ENCODE data around the gene IDH1. TPM values are rescaled to one million over a fixed set of nuclear protein-coding genes. Genes with fewer than 3 reads are reported as not detected.

IDH1 gene
- polyA plus RNA-seq, 4 donors: 115 to 297 (median 243) TPM

DNA sequence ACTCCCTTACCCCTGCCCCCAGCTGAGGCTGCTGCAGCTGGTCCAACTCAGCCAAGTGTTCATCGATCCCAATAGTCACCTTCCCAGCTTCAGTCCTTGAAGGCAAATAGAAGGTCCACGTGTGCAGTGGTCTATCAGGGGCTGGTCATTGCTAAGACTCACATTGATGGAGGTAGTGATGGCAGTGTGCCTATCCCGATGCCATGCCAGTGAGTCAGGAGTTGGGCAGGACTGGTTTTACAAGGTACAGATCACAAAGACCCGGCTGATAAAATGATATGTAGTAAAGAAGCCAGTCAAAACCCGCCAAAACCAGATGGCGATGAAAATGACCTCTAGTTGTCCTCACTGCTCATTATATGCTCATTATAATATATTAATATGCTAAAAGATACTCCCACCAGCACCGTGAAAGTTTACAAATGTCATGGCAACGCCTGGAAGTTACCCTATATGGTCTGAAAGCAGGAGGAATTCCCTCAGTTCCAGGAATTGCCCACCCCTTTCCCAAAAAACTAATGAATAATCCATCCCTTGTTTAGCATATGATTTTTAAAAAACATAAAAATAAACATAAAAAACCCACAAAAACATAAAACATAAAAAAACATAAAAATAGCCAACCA is 62.1 kb downstream of the IDH1 start:
- Histone ChIP-seq H3K27me3 (ENCODE audit: control insufficient read depth in 3 of 3, insufficient read depth in 3 of 3, low read length in 3 of 3) (no peaks in the 10 kb centered on the region), H3K4me1 (ENCODE audit: control insufficient read depth in 3 of 3, insufficient read depth in 2 of 3, low read depth in 1 of 3, low read length in 2 of 3) (no peaks in the 10 kb centered on the region), H3K36me3 (ENCODE audit: control insufficient read depth in 3 of 3, insufficient read depth in 2 of 3, low read depth in 1 of 3, low read length in 3 of 3) (no peaks in the 10 kb centered on the region), H3K4me3 (ENCODE audit: low read depth in 1 of 3, low read length in 3 of 3) (no peak overlapping the region), H3K9me3 (ENCODE audit: control insufficient read depth in 2 of 2, insufficient read depth in 1 of 2, low read depth in 1 of 2, low read length in 1 of 2) (no peaks in the 10 kb centered on the region), H3K27ac (ENCODE audit: low read depth in 1 of 3, low read length in 2 of 3) (no peak overlapping the region)
- DNase-seq (peak in 1 of 2 donors; percentile 4), FAIRE-seq (no peak)
- 64 to 85% (median 64%) methylated on average over 8 of the region's 8 CpGs for WGBS, 3 donors

DNA sequence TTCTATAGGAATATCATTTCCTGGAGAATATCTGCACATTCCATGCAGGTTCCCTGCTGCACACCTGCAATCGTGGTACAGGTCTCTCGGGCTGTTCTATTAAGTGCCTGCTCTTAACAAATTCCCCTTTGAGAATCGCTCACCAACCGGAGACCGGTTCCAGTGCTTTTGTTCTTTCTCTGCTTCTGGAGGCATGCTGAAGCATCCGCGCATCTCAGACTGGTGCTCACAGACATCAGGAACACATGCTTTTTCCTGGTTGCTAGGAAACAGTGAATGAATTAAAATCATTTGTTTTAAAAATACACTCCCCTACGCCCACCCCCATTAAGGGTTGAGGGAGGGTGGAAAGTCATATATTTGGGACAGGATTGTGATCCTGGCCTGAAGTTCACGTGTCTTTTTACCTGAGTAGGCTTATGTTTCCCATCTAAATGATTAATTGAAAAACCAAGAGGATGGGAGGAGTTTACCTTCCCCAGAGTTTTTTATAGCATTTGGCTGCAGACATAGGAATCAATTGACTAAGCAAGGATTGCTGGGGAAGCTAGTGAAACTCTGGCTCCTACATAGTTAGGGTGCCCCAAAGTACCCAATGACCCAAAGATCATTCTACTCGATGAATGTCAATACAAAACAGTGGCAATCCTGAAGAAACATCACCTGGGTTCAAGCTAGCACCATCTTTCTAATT is 64.9 kb downstream of the IDH1 start, which contains the start of gene C2orf80:
C2orf80 (minus strand) TSS at position 221 of the 694 bp plus-strand sequence. CDS start 3,044 bp downstream, outside the sequence.
- H3K27ac ChIP-seq (ENCODE audit: low read depth in 1 of 3, low read length in 2 of 3): no peak within 1 kb of the TSS
- WGBS, 3 donors: 76 to 87% (median 80%) methylated on average over 10 of the region's 10 CpGs
- H3K9me3 ChIP-seq (ENCODE audit: control insufficient read depth in 2 of 2, insufficient read depth in 1 of 2, low read depth in 1 of 2, low read length in 1 of 2): no peaks in the 10 kb centered on the region
- no peak for DNase-seq
- no peaks in the 10 kb centered on the region for H3K4me1 ChIP-seq (ENCODE audit: control insufficient read depth in 3 of 3, insufficient read depth in 2 of 3, low read depth in 1 of 3, low read length in 2 of 3)
- no peaks in the 10 kb centered on the region for H3K36me3 ChIP-seq (ENCODE audit: control insufficient read depth in 3 of 3, insufficient read depth in 2 of 3, low read depth in 1 of 3, low read length in 3 of 3)
- no peak for FAIRE-seq
- no peaks in the 10 kb centered on the region for H3K27me3 ChIP-seq (ENCODE audit: control insufficient read depth in 3 of 3, insufficient read depth in 3 of 3, low read length in 3 of 3)
- no peak within 1 kb of the TSS for H3K4me3 ChIP-seq (ENCODE audit: low read depth in 1 of 3, low read length in 3 of 3)

DNA sequence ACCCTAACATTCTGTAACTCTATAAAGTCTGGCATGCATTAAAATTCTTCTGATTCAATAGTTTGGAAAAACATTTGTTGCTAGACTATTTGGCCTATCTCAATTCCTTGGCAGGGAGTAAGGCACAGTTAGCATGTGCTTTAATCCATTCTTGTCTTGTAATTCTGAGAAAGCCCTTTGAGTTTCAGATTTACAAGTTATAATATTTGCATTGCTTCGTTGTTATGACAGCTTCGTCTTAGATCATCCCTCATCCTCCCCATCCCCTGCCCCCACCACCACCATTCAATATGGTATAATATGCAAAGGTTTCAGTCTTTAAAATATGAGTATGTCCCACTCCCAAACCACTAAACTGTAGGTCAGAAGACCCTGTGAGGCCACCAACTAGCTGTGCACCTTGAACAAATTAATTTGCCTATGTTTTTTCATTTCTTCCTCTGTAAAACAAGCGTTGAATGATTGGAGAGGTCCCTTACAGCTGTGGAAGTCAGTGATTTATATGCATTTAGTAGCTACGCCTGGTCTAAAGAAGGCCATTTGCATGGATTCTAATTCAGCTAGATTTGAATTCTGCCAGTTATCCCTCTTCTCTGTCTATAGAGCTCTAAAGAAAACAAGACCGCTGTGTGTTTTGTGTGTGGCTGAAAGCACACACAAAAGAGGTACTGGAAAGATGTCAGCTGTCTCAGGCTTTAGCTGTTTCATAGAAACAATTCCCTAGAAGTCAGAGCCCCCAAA is 65.6 kb downstream of the IDH1 start:
- FAIRE-seq (no peak), DNase-seq (no peak)
- H3K9me3 ChIP-seq (ENCODE audit: control insufficient read depth in 2 of 2, insufficient read depth in 1 of 2, low read depth in 1 of 2, low read length in 1 of 2): no peaks in the 10 kb centered on the region
- no peaks in the 10 kb centered on the region for H3K36me3 ChIP-seq (ENCODE audit: control insufficient read depth in 3 of 3, insufficient read depth in 2 of 3, low read depth in 1 of 3, low read length in 3 of 3)
- no peaks in the 10 kb centered on the region for H3K4me1 ChIP-seq (ENCODE audit: control insufficient read depth in 3 of 3, insufficient read depth in 2 of 3, low read depth in 1 of 3, low read length in 2 of 3)
- no peaks in the 10 kb centered on the region for H3K27me3 ChIP-seq (ENCODE audit: control insufficient read depth in 3 of 3, insufficient read depth in 3 of 3, low read length in 3 of 3)
- no peak overlapping the region for H3K4me3 ChIP-seq (ENCODE audit: low read depth in 1 of 3, low read length in 3 of 3)
- H3K27ac ChIP-seq (ENCODE audit: low read depth in 1 of 3, low read length in 2 of 3): no peak overlapping the region
- WGBS, 3 donors: 70 to 89% (median 78%) methylated on average over 5 of the region's 5 CpGs

DNA sequence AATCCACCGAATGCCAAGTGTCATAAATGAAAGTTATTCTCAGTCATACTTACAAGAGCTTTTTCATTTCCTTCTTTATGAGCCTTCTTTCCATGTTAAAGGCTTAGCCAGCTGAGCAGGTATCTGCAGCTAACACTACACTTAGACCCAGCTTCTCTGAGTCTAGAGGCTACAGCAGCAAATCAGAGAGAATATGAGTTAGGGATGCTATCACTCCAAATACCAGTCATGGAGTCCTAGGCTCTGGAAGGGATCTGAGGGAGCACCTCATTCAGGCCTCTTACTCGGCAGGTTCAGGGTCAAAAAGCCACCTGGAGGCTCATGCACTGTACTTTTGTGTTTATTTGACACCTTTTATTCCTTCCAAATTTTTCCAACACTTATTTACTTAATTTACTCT is 68.0 kb downstream of the IDH1 start:
- FAIRE-seq: no peak
- H3K4me3 ChIP-seq (ENCODE audit: low read depth in 1 of 3, low read length in 3 of 3): no peak overlapping the region
- no peak for DNase-seq
- H3K4me1 ChIP-seq (ENCODE audit: control insufficient read depth in 3 of 3, insufficient read depth in 2 of 3, low read depth in 1 of 3, low read length in 2 of 3): no peaks in the 10 kb centered on the region
- H3K27me3 ChIP-seq (ENCODE audit: control insufficient read depth in 3 of 3, insufficient read depth in 3 of 3, low read length in 3 of 3): peaks cover 0 to 3% (median 0%) of the 10 kb centered on the region in 3 donors
- H3K36me3 ChIP-seq (ENCODE audit: control insufficient read depth in 3 of 3, insufficient read depth in 2 of 3, low read depth in 1 of 3, low read length in 3 of 3): no peaks in the 10 kb centered on the region
- WGBS, 3 donors: 66 to 76% (median 69%) methylated on average over 2 of the region's 2 CpGs
- H3K9me3 ChIP-seq (ENCODE audit: control insufficient read depth in 2 of 2, insufficient read depth in 1 of 2, low read depth in 1 of 2, low read length in 1 of 2): no peaks in the 10 kb centered on the region
- H3K27ac ChIP-seq (ENCODE audit: low read depth in 1 of 3, low read length in 2 of 3): no peak overlapping the region

DNA sequence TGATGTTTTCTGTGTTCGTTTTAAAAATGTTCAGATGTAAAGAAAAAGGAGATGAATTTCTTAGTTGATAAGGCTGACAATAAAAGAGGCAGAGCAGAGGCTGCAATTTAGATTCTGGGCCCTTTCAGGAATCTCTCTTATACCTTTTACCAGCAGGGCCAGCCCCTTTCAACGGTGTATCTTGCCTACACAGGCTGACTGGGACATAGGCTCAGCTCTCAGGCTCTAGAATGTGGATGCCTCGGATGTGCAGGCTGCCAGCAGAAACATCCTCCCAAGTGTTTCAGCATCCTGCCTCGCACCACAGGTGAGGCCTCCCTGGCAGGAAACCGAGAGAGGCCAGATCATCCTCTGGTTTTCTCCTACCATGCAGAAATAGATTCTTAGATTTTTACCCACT is 68.4 kb downstream of the IDH1 start:
- no peaks in the 10 kb centered on the region for H3K4me1 ChIP-seq (ENCODE audit: control insufficient read depth in 3 of 3, insufficient read depth in 2 of 3, low read depth in 1 of 3, low read length in 2 of 3)
- H3K4me3 ChIP-seq (ENCODE audit: low read depth in 1 of 3, low read length in 3 of 3): no peak overlapping the region
- no peaks in the 10 kb centered on the region for H3K36me3 ChIP-seq (ENCODE audit: control insufficient read depth in 3 of 3, insufficient read depth in 2 of 3, low read depth in 1 of 3, low read length in 3 of 3)
- no peak for FAIRE-seq
- no peak for DNase-seq
- no peaks in the 10 kb centered on the region for H3K9me3 ChIP-seq (ENCODE audit: control insufficient read depth in 2 of 2, insufficient read depth in 1 of 2, low read depth in 1 of 2, low read length in 1 of 2)
- WGBS, 3 donors: 59 to 80% (median 61%) methylated on average over 5 of the region's 5 CpGs
- no peak overlapping the region for H3K27ac ChIP-seq (ENCODE audit: low read depth in 1 of 3, low read length in 2 of 3)
- H3K27me3 ChIP-seq (ENCODE audit: control insufficient read depth in 3 of 3, insufficient read depth in 3 of 3, low read length in 3 of 3): peaks cover 0 to 3% (median 0%) of the 10 kb centered on the region in 3 donors

Other genes starting within 250 kb of the IDH1 start
- gene PLEKHM3, start 229.5 kb downstream of the IDH1 start, polyA plus RNA-seq: 10 to 100 TPM in 1 of 4 donors, 1 to 10 TPM in 2, under 1 TPM in 1; 0.89 to 12.1 (median 2.1) TPM
- 1 to 10 TPM in 1 of 4 donors, under 1 TPM in 1, not detected in 2; 0.15 to 2.8 TPM for gene CRYGD, start 130.5 kb downstream of the IDH1 start, polyA plus RNA-seq
- gene CRYGC, start 125.2 kb downstream of the IDH1 start, polyA plus RNA-seq: not detected
- gene CRYGB, start 108.9 kb downstream of the IDH1 start, polyA plus RNA-seq: not detected
- gene CRYGA, start 91.5 kb downstream of the IDH1 start, polyA plus RNA-seq: not detected
- under 1 TPM in 1 of 4 donors, not detected in 3; 0.46 TPM for gene C2orf80, start 65.0 kb downstream of the IDH1 start, polyA plus RNA-seq
- gene PIKFYVE, start 11.2 kb upstream of the IDH1 start, polyA plus RNA-seq: 10 to 100 TPM in 1 of 4 donors, 1 to 10 TPM in 3; 5.1 to 17.3 (median 7.1) TPM
- under 1 TPM in 1 of 4 donors, not detected in 3; 0.04 TPM for gene PTH2R, start 151.7 kb upstream of the IDH1 start, polyA plus RNA-seq